Erythroblast (primary cell): ENCODE results near the gene ACAD10.
A peak's percentile ranks its signal among the peaks of the same experiment; 100 is the strongest.

Source experiments
- DNase-seq, 2 experiments: peaks; one replicate each; lab custom pipeline; 2025; lab: John Stamatoyannopoulos, UW
- GATA1 ChIP-seq: IDR thresholded peaks from 2 replicates; pipeline ENCODE4 v1.6.1; 2011; ENCODE audit warnings: low read depth, mild to moderate bottlenecking, control low read depth, low read length, moderate library complexity
- POLR2A ChIP-seq: IDR thresholded peaks from 2 replicates; pipeline ENCODE4 v1.6.1; 2011; ENCODE audit warnings: mild to moderate bottlenecking, low read length

The ACAD10 gene

DNA sequence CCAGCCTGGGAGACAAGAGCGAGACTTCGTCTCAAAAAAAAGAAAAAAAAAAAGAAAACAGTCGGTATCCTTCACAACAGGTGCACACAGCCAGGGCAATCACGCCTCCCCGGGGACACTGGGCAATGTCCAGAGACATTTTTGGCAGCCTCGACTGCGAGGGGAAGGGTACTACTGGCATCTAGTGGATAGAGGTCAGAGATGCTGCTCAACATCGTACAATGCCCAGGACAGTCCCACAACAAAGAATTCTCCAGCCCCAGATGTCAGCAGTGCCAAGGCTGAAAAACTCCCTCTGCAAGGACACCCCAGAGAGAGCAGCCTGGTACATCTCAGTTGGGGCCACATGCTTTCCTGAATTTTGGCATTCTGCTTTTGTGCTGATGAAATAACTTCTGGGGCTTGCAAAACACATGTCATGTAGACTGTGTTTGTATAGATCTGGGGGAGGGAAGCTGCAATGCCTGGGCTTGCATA is 102.4 kb downstream of the ACAD10 start:
- peak; percentile 21 to 31 for DNase-seq
- no peak for TF ChIP-seq GATA1
- no peak for TF ChIP-seq POLR2A

DNA sequence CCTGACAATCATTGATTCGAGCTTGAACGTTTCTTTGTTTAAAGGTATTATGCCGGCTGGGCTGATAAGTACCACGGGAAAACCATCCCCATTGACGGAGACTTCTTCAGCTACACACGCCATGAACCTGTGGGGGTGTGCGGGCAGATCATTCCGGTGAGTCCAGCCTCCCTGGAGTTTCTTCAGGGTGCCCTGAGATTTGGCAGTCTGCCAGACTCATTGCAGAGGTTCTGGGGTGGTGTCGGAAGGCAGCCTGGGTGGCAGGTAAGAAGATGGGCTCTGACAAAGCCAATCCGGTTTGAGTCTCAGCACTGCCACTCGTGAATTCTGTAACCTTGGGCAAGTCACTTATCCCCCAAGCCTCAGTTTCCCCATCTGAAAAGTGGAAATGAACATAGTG is 103.9 kb downstream of the ACAD10 start:
- peak in 1 of 2 experiments; percentile 8 for DNase-seq
- TF ChIP-seq POLR2A (no peak), GATA1 (no peak)

DNA sequence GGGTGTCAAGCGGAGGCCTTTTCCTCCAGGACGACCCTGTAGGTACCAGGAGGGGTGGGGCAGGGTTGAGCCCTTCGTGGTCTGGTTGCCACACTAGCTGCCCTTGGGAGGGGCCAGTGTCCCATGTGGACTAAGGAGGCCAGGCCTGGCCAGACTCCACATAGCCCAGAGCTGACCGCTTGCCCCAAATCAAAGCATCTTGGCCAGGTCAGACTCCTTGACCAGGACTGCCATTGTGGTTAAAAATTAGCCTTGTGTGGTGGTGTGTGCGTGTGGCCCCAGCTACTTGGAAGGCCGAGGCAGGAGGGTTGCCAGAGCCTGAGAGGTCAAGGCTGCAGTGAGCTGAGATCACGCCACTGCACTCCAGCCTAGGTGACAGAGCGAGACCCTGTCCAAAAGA is 105.7 kb downstream of the ACAD10 start:
- TF ChIP-seq POLR2A (no peak), GATA1 (no peak)
- no peak for DNase-seq

DNA sequence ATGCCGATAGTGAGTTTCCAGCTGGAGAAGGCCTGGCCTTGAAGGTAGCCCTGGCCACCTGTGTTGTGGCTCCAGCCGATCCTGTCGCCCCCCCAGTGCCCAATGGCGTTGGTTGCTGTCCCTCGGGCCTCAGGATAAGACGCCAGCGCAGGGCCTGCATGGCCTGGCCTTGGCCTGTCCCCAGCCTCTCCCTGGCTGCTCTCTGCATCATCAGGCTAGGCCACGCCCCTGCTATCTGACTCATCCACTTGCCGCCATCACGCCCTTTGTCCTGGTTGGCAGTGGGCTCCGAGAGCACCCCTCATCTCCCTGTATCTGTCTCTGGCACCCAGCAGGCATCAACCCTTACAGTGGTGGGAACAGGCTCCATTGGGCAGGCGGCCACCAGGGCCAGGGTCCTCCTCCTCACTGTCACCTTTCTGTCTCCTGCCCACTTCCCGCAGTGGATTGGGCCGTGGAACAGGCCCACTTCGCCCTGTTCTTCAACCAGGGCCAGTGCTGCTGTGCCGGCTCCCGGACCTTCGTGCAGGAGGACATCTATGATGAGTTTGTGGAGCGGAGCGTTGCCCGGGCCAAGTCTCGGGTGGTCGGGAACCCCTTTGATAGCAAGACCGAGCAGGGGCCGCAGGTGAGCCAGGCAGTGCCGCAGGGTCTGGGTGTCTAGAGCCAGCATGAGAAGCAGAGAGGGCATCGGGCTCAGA is 106.5 kb downstream of the ACAD10 start:
- peak; percentile 78 to 83 for DNase-seq
- TF ChIP-seq POLR2A (no peak), GATA1 (no peak)

DNA sequence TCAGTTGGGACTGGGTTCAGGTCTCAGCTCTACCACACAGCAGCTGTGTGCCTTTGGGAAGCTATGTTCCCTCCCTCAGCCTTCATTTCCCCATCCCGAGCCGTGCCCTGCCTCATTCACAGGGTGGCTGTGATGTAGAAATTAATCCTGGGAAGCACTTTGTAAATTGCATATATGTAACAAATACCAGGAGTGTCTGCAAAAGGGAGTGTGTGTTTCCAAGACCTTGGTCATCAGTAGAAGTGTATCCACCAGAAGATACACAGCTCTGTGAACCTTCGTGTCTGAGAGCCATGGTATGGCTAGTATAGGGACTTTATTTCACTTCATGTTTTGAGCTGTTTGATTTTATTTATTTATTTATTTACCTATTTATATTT is 107.0 kb downstream of the ACAD10 start:
- DNase-seq: no peak
- TF ChIP-seq POLR2A (no peak), GATA1 (no peak)

DNA sequence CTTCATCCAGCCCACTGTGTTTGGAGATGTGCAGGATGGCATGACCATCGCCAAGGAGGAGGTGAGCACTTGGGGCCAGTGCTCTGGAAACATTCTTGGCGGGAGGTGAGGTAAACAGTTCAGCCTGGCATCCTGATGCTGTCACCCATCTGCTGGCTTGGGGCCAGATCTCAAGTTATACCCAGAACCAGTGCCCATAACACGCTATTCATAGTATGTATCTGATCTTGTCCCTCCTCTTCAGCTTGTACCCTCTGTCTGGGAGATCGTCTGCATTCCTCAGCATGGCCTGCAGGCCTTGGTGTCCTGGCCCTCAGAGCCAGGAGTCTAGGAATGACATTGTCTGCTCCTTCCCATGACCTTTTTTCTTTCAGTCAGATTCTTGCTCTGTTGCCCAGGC is 112.3 kb downstream of the ACAD10 start:
- TF ChIP-seq POLR2A (no peak), GATA1 (no peak)
- no peak for DNase-seq

GRCh38 chr12:111799758-111800157 is 113.9 kb downstream of the ACAD10 start:
- no peak for DNase-seq
- TF ChIP-seq GATA1 (no peak), POLR2A (no peak)

GRCh38 chr12:111803038-111803626 is 117.3 kb downstream of the ACAD10 start:
- TF ChIP-seq POLR2A: no peak
- no peak for TF ChIP-seq GATA1
- DNase-seq: no peak

- TF ChIP-seq POLR2A: no peak
- TF ChIP-seq GATA1: no peak
- no peak for DNase-seq
Observed at GRCh38 chr12:111803851-111804250, 118.0 kb downstream of the ACAD10 start.

- no peak for TF ChIP-seq GATA1
- no peak for TF ChIP-seq POLR2A
- no peak for DNase-seq
Observed at GRCh38 chr12:111806304-111806703, 120.5 kb downstream of the ACAD10 start.
